Neural crest cell (in vitro differentiated cells): ENCODE results near the gene TXLNB. TPM values are rescaled to one million over a fixed set of nuclear protein-coding genes. Genes with fewer than 3 reads are reported as not detected.

Experiments
- DNase-seq: peaks from one replicate; pipeline ENCODE4 v3.0.0; 2021; ENCODE audit warnings: low read depth, mixed read lengths, low spot score
- H3K27ac Mint-ChIP-seq: one replicate; pipeline ENCODE4 v1.8.0; 2021; ENCODE audit warnings: mild to moderate bottlenecking, mixed read lengths; ENCODE audit not compliant: unreplicated experiment
- H3K27me3 Mint-ChIP-seq: 2 replicates; pipeline ENCODE4 v1.8.0; 2021; ENCODE audit warnings: low read depth, mild to moderate bottlenecking, mixed read lengths
- H3K36me3 Mint-ChIP-seq: 2 replicates; pipeline ENCODE4 v1.8.0; 2021; ENCODE audit warnings: low read depth, mild to moderate bottlenecking, mixed read lengths
- H3K4me1 Mint-ChIP-seq: 2 replicates; pipeline ENCODE4 v1.8.0; 2021; ENCODE audit warnings: mixed read lengths
- H3K4me3 Mint-ChIP-seq: one replicate; pipeline ENCODE4 v1.8.0; 2021; ENCODE audit warnings: mild to moderate bottlenecking, mixed read lengths
- H3K9me3 Mint-ChIP-seq: 2 replicates; pipeline ENCODE4 v1.8.0; 2021; ENCODE audit warnings: mixed read lengths
- CTCF ChIP-seq: fragments of 200-600 bp; sonication (generic); conservative IDR thresholded peaks from 2 replicates; pipeline ENCODE4 v1.5.0; 2021; ENCODE audit warnings: antibody characterized with exemption, mild to moderate bottlenecking
- total RNA-seq: library from RNA; stranded (reverse); gene quantifications from 2 replicates; pipeline ENCODE4 v1.2.1, GENCODE V29; 2021

TXLNB gene
- total RNA-seq, 1 donor from 2014 or later = 0.65 TPM

GRCh38 chr6:139329224-139329623, 37.4 kb upstream of the TXLNB start:
- no peak for TF ChIP-seq CTCF
- H3K27me3 Mint-ChIP-seq = no peaks in the 10 kb centered on the region
- H3K4me1 Mint-ChIP-seq = peaks cover 11% of the 10 kb centered on the region
- H3K36me3 Mint-ChIP-seq = no peaks in the 10 kb centered on the region
- no peak overlapping the region for H3K4me3 Mint-ChIP-seq
- no peak overlapping the region for H3K27ac Mint-ChIP-seq
- DNase-seq = no peak
- peaks cover 4% of the 10 kb centered on the region for H3K9me3 Mint-ChIP-seq

- H3K27ac Mint-ChIP-seq = no peak overlapping the region
- no peaks in the 10 kb centered on the region for H3K36me3 Mint-ChIP-seq
- peaks cover 6% of the 10 kb centered on the region for H3K9me3 Mint-ChIP-seq
- H3K4me1 Mint-ChIP-seq = peaks cover 19% of the 10 kb centered on the region
- no peak for TF ChIP-seq CTCF
- H3K27me3 Mint-ChIP-seq = no peaks in the 10 kb centered on the region
- DNase-seq = no peak
- no peak overlapping the region for H3K4me3 Mint-ChIP-seq
Measured at GRCh38 chr6:139327038-139327437, 35.2 kb upstream of the TXLNB start.

GRCh38 chr6:139325686-139326085, 33.9 kb upstream of the TXLNB start:
- H3K9me3 Mint-ChIP-seq = peaks cover 6% of the 10 kb centered on the region
- no peak for TF ChIP-seq CTCF
- no peaks in the 10 kb centered on the region for H3K36me3 Mint-ChIP-seq
- H3K4me3 Mint-ChIP-seq = no peak overlapping the region
- DNase-seq = no peak
- H3K4me1 Mint-ChIP-seq = peaks cover 19% of the 10 kb centered on the region
- no peaks in the 10 kb centered on the region for H3K27me3 Mint-ChIP-seq
- no peak overlapping the region for H3K27ac Mint-ChIP-seq

GRCh38 chr6:139325125-139325524, 33.3 kb upstream of the TXLNB start:
- H3K36me3 Mint-ChIP-seq = no peaks in the 10 kb centered on the region
- DNase-seq = no peak
- H3K9me3 Mint-ChIP-seq = peaks cover 6% of the 10 kb centered on the region
- no peak for TF ChIP-seq CTCF
- H3K4me1 Mint-ChIP-seq = peaks cover 19% of the 10 kb centered on the region
- no peak overlapping the region for H3K27ac Mint-ChIP-seq
- no peaks in the 10 kb centered on the region for H3K27me3 Mint-ChIP-seq
- H3K4me3 Mint-ChIP-seq = no peak overlapping the region

GRCh38 chr6:139324301-139324555, 32.4 kb upstream of the TXLNB start:
- Mint-ChIP-seq H3K27ac (no peak overlapping the region), H3K36me3 (no peaks in the 10 kb centered on the region), H3K27me3 (no peaks in the 10 kb centered on the region), H3K4me3 (no peak overlapping the region), H3K9me3 (peaks cover 5% of the 10 kb centered on the region), H3K4me1 (peaks cover 19% of the 10 kb centered on the region)
- DNase-seq = no peak
- TF ChIP-seq CTCF = no peak
